ENCODE measurements around the gene SORBS2.

The SORBS2 gene

GRCh38 chr4:185592845-185593488 lies 219.0 kb downstream of the SORBS2 start:
- Histone ChIP-seq H3K4me1 (ENCODE audit: insufficient read depth, low read length) (peaks cover 13% of the 10 kb centered on the region), H3K27ac (ENCODE audit: low read depth, low read length) (no peak overlapping the region), H3K9ac (ENCODE audit: low read depth, low read length) (no peak overlapping the region), H3K4me3 (ENCODE audit: low read length) (no peak overlapping the region), H3K9me3 (ENCODE audit: insufficient read depth, low read depth, low read length) (no peaks in the 10 kb centered on the region), H3K27me3 (ENCODE audit: insufficient read depth, low read length) (peaks cover 9% of the 10 kb centered on the region), H3K36me3 (ENCODE audit: insufficient read depth, low read length) (no peaks in the 10 kb centered on the region)
- 80% methylated on average over 9 of the region's 9 CpGs for WGBS

GRCh38 chr4:185592438-185592837 lies 219.6 kb downstream of the SORBS2 start:
- no peak overlapping the region for H3K4me3 ChIP-seq (ENCODE audit: low read length)
- no peaks in the 10 kb centered on the region for H3K9me3 ChIP-seq (ENCODE audit: insufficient read depth, low read depth, low read length)
- no peak overlapping the region for H3K27ac ChIP-seq (ENCODE audit: low read depth, low read length)
- peaks cover 15% of the 10 kb centered on the region for H3K27me3 ChIP-seq (ENCODE audit: insufficient read depth, low read length)
- no peaks in the 10 kb centered on the region for H3K36me3 ChIP-seq (ENCODE audit: insufficient read depth, low read length)
- H3K9ac ChIP-seq (ENCODE audit: low read depth, low read length) = no peak overlapping the region
- peaks cover 18% of the 10 kb centered on the region for H3K4me1 ChIP-seq (ENCODE audit: insufficient read depth, low read length)
- 96% methylated on average over 3 of the region's 4 CpGs for WGBS

GRCh38 chr4:185591679-185592141 lies 220.3 kb downstream of the SORBS2 start:
- Histone ChIP-seq H3K9me3 (ENCODE audit: insufficient read depth, low read depth, low read length) (no peaks in the 10 kb centered on the region), H3K27me3 (ENCODE audit: insufficient read depth, low read length) (peaks cover 21% of the 10 kb centered on the region), H3K4me3 (ENCODE audit: low read length) (no peak overlapping the region), H3K36me3 (ENCODE audit: insufficient read depth, low read length) (no peaks in the 10 kb centered on the region), H3K4me1 (ENCODE audit: insufficient read depth, low read length) (peaks cover 25% of the 10 kb centered on the region), H3K9ac (ENCODE audit: low read depth, low read length) (no peak overlapping the region), H3K27ac (ENCODE audit: low read depth, low read length) (no peak overlapping the region)
- 87% methylated on average over 4 of the region's 4 CpGs for WGBS

DNA sequence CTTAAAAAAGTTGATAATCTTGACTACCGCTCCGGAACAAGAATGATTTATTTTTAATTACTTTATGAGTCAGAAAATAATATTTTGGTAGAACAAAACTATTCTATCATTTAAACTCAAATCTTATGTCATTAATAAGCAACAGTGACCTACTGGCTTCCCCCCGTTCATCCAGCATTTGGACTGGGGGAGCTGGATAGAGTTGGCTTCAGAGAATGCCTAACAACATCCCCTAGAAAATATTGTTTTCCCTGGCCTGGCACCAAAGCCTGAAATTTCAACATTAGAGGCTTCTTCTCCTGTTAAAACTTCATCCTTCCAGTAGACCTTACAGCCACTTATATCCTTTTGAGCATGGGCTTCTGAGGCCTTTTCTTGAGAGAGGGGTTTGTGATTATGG lies 221.0 kb downstream of the SORBS2 start:
- WGBS = 75% methylated on average over 1 of the region's 3 CpGs
- H3K9ac ChIP-seq (ENCODE audit: low read depth, low read length) = no peak overlapping the region
- no peak overlapping the region for H3K4me3 ChIP-seq (ENCODE audit: low read length)
- H3K4me1 ChIP-seq (ENCODE audit: insufficient read depth, low read length) = peaks cover 32% of the 10 kb centered on the region
- no peak overlapping the region for H3K27ac ChIP-seq (ENCODE audit: low read depth, low read length)
- H3K36me3 ChIP-seq (ENCODE audit: insufficient read depth, low read length) = no peaks in the 10 kb centered on the region
- peaks cover 25% of the 10 kb centered on the region for H3K27me3 ChIP-seq (ENCODE audit: insufficient read depth, low read length)
- no peaks in the 10 kb centered on the region for H3K9me3 ChIP-seq (ENCODE audit: insufficient read depth, low read depth, low read length)

DNA sequence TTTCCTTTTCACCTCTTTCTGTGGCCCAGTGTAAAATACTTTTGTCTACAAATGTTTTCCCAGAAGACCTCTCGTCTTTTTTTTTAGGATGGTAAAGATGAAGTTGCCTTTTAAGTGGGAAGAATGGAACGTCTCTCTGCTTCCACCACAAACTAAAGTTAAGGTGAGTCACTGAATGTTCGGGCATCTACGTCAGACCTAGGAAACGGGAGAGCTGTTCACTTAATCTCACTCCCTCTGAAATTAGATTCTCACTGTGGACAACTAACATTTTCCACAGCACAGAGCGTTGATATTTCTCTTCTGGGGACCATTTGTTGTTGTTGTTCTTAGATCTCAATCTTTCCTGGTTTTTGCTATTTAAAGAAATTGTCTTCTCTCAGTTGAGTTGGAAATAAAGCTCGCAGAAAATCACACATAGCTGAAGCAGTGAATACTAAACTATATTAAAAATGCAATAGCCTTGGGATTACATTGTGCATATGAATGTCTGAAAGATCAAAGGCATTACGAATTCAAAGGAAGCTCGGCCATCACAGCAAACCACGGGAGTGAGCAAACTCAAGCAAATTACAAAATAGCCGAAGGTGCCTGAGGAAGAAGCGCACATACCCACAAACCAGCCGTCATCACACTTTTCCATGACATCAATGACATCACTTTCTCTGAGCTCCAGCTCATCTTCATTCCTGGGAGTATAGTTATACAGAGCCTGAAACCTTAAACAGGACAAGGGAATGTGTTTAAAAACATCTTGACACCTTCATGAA lies 222.7 kb downstream of the SORBS2 start:
- WGBS = 66% methylated on average over 11 of the region's 13 CpGs
- Histone ChIP-seq H3K9ac (ENCODE audit: low read depth, low read length) (no peak overlapping the region), H3K36me3 (ENCODE audit: insufficient read depth, low read length) (no peaks in the 10 kb centered on the region), H3K4me1 (ENCODE audit: insufficient read depth, low read length) (peaks cover 40% of the 10 kb centered on the region), H3K27ac (ENCODE audit: low read depth, low read length) (no peak overlapping the region), H3K27me3 (ENCODE audit: insufficient read depth, low read length) (peaks cover 26% of the 10 kb centered on the region), H3K9me3 (ENCODE audit: insufficient read depth, low read depth, low read length) (no peaks in the 10 kb centered on the region), H3K4me3 (ENCODE audit: low read length) (no peak overlapping the region)

- Histone ChIP-seq H3K4me3 (ENCODE audit: low read length) (peak overlapping the region; percentile 42), H3K27me3 (ENCODE audit: insufficient read depth, low read length) (peaks cover 26% of the 10 kb centered on the region), H3K4me1 (ENCODE audit: insufficient read depth, low read length) (peaks cover 40% of the 10 kb centered on the region), H3K9me3 (ENCODE audit: insufficient read depth, low read depth, low read length) (no peaks in the 10 kb centered on the region), H3K36me3 (ENCODE audit: insufficient read depth, low read length) (no peaks in the 10 kb centered on the region), H3K27ac (ENCODE audit: low read depth, low read length) (peak overlapping the region; percentile 57; the same call in 1 of the 2 replicates), H3K9ac (ENCODE audit: low read depth, low read length) (no peak overlapping the region)
- 15% methylated on average over 32 of the region's 32 CpGs for WGBS
These were observed 224.4 kb downstream of the SORBS2 start for GRCh38 chr4:185587427-185588161.

DNA sequence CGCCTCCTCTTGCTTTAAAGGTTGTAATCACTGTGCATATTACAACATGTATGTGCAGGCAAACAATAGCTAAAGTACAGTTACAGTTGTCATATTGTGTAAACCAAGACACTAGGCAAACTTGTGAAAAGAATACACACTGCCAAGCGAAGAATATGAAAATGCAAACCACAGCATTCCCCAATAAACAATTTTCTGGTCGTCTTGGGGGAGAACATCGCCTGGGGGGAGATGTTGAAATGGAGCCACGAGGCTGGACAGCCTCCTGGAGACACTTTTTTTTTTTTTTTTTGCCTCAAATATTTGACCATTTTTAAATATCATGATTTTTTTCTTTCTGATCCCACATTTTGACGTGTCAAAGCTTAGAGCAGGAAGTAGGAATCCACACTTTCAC lies 225.0 kb downstream of the SORBS2 start:
- Histone ChIP-seq H3K4me1 (ENCODE audit: insufficient read depth, low read length) (peaks cover 40% of the 10 kb centered on the region), H3K36me3 (ENCODE audit: insufficient read depth, low read length) (no peaks in the 10 kb centered on the region), H3K9ac (ENCODE audit: low read depth, low read length) (no peak overlapping the region), H3K27me3 (ENCODE audit: insufficient read depth, low read length) (peaks cover 26% of the 10 kb centered on the region), H3K9me3 (ENCODE audit: insufficient read depth, low read depth, low read length) (no peaks in the 10 kb centered on the region), H3K4me3 (ENCODE audit: low read length) (peak overlapping the region; percentile 42), H3K27ac (ENCODE audit: low read depth, low read length) (no peak overlapping the region; the same call in 1 of the 2 replicates)
- WGBS = 6% methylated on average over 6 of the region's 6 CpGs

- WGBS = 67% methylated on average over 1 of the region's 1 CpG
These were observed 226.8 kb downstream of the SORBS2 start for GRCh38 chr4:185585211-185585610.

GRCh38 chr4:185583813-185584212 lies 228.2 kb downstream of the SORBS2 start:
- 96% methylated on average over 1 of the region's 1 CpG for WGBS
- Histone ChIP-seq H3K9me3 (ENCODE audit: insufficient read depth, low read depth, low read length) (no peaks in the 10 kb centered on the region), H3K27me3 (ENCODE audit: insufficient read depth, low read length) (peaks cover 23% of the 10 kb centered on the region), H3K4me1 (ENCODE audit: insufficient read depth, low read length) (peaks cover 30% of the 10 kb centered on the region), H3K4me3 (ENCODE audit: low read length) (no peak overlapping the region), H3K36me3 (ENCODE audit: insufficient read depth, low read length) (no peaks in the 10 kb centered on the region), H3K9ac (ENCODE audit: low read depth, low read length) (no peak overlapping the region), H3K27ac (ENCODE audit: low read depth, low read length) (no peak overlapping the region)

More at GRCh38 chr4:185585211-185585610, 226.8 kb downstream of the SORBS2 start:
- H3K4me3 ChIP-seq (ENCODE audit: low read length) = no peak overlapping the region
- H3K9ac ChIP-seq (ENCODE audit: low read depth, low read length) = no peak overlapping the region
- H3K27me3 ChIP-seq (ENCODE audit: insufficient read depth, low read length) = peaks cover 26% of the 10 kb centered on the region
- H3K9me3 ChIP-seq (ENCODE audit: insufficient read depth, low read depth, low read length) = no peaks in the 10 kb centered on the region
- no peak overlapping the region for H3K27ac ChIP-seq (ENCODE audit: low read depth, low read length)
- peaks cover 40% of the 10 kb centered on the region for H3K4me1 ChIP-seq (ENCODE audit: insufficient read depth, low read length)
- H3K36me3 ChIP-seq (ENCODE audit: insufficient read depth, low read length) = no peaks in the 10 kb centered on the region

GRCh38 chr4:185582651-185583400 lies 229.2 kb downstream of the SORBS2 start:
- H3K27me3 ChIP-seq (ENCODE audit: insufficient read depth, low read length) = peaks cover 15% of the 10 kb centered on the region
- 88% methylated on average over 5 of the region's 7 CpGs for WGBS
- H3K4me1 ChIP-seq (ENCODE audit: insufficient read depth, low read length) = peaks cover 26% of the 10 kb centered on the region
- no peak overlapping the region for H3K4me3 ChIP-seq (ENCODE audit: low read length)
- H3K9me3 ChIP-seq (ENCODE audit: insufficient read depth, low read depth, low read length) = no peaks in the 10 kb centered on the region
- no peak overlapping the region for H3K9ac ChIP-seq (ENCODE audit: low read depth, low read length)
- H3K36me3 ChIP-seq (ENCODE audit: insufficient read depth, low read length) = no peaks in the 10 kb centered on the region
- no peak overlapping the region for H3K27ac ChIP-seq (ENCODE audit: low read depth, low read length)

All from HUES64 (cell line).